ENCODE results near the gene MIDN.
A peak's percentile ranks its signal among the peaks of the same experiment; 100 is the strongest.

Gene MIDN

DNA sequence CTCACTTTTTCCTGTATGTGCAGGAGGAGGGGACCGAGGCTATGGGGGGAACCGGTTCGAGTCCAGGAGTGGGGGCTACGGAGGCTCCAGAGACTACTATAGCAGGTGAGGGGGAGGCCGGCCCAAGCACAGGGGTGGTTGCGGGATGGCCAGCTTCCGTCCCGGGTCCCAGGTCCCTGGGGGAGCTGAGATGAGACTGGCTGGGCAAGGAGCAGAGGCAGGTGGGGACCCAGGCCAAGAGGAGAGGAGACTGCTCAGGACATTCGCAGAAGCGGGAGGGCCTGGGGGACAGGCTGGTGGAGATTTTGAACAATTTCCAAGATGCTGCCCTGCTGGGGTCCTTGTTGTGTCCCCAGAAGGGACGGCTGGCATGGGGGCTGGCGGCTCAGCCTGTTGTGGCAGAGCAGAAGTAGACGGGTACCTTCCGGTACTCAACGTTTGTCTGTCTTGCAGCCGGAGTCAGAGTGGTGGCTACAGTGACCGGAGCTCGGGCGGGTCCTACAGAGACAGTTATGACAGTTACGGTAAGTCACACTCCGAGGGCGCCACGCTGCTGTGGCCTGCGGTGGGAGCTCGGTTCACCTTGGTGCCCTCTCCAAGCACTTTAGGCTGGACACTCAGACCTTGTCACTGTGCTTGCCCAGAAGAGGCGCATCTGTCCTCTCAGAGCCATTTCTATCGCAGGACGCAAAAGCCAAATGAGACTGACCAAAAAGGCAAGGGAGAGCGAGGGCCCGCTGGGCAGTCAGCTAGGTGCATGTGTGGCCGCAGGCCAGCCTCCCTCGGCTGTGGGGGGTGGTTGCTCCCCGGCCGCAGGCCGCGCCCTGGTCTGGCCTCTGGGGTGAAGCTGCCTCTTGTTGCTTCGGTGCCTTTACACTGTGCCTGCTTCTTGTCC is 23.4 kb downstream of the MIDN start:
- Histone ChIP-seq H3F3A (ENCODE audit: low read depth) (peaks cover 14% of the 10 kb centered on the region), H3K4me3 (ENCODE audit: low read length, poor library complexity, severe bottlenecking) (peak overlapping the region; percentile 94), H3K4me1 (ENCODE audit: insufficient read depth, low read length, poor library complexity, severe bottlenecking) (peaks cover 46% of the 10 kb centered on the region), H3K9ac (ENCODE audit: low read depth, low read length, poor library complexity, severe bottlenecking) (peak overlapping the region; percentile 97), H2AFZ (ENCODE audit: low read length) (no peak overlapping the region), H3K9me2 (replicated peaks; ENCODE audit: low read depth, low read length) (no peaks in the 10 kb centered on the region), H3K79me2 (ENCODE audit: insufficient read depth, low read length) (peaks cover 66% of the 10 kb centered on the region), H3K4me2 (ENCODE audit: low read depth, low read length, poor library complexity, severe bottlenecking) (peak overlapping the region; percentile 100), H3K9me3 (ENCODE audit: insufficient read depth, low read depth, low read length) (no peaks in the 10 kb centered on the region), H3K27me3 (ENCODE audit: insufficient read depth, low read length, poor library complexity, severe bottlenecking) (peaks cover 4% of the 10 kb centered on the region), H3K36me3 (ENCODE audit: insufficient read depth, low read length) (peaks cover 49% of the 10 kb centered on the region; the same call in 1 of the 2 replicates), H4K20me1 (ENCODE audit: insufficient read depth, low read length, poor library complexity, severe bottlenecking) (peaks cover 66% of the 10 kb centered on the region)
- TF ChIP-seq EZH2phosphoT487 (IDR thresholded peaks at IDR 0.05; ENCODE audit: borderline replicate concordance), result no peak

DNA sequence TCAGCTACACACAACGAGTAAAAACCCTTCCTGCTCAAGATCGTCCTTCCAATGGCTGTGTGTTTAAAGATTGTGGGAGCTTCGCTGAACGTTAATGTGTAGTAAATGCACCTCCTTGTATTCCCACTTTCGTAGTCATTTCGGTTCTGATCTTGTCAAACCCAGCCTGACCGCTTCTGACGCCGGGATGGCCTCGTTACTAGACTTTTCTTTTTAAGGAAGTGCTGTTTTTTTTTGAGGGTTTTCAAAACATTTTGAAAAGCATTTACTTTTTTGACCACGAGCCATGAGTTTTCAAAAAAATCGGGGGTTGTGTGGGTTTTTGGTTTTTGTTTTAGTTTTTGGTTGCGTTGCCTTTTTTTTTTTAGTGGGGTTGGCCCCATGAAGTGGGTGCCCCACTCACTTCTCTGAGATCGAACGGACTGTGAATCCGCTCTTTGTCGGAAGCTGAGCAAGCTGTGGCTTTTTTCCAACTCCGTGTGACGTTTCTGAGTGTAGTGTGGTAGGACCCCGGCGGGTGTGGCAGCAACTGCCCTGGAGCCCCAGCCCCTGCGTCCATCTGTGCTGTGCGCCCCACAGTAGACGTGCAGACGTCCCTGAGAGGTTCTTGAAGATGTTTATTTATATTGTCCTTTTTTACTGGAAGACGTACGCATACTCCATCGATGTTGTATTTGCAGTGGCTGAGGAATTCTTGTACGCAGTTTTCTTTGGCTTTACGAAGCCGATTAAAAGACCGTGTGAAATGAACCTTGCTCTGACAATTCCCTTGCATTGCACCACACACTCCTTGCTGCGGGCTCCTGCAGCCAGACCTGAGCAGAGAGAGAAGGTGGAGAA is 24.3 kb downstream of the MIDN start:
- H3K9ac ChIP-seq (ENCODE audit: low read depth, low read length, poor library complexity, severe bottlenecking), result peak overlapping the region; percentile 7
- H3F3A ChIP-seq (ENCODE audit: low read depth), result peaks cover 14% of the 10 kb centered on the region

GRCh38 chr19:1273263-1274041 is 25.1 kb downstream of the MIDN start:
- H3K4me2 ChIP-seq (ENCODE audit: low read depth, low read length, poor library complexity, severe bottlenecking), result no peak overlapping the region
- no peak overlapping the region for H2AFZ ChIP-seq (ENCODE audit: low read length)
- H3K9me3 ChIP-seq (ENCODE audit: insufficient read depth, low read depth, low read length), result no peaks in the 10 kb centered on the region
- peaks cover 14% of the 10 kb centered on the region for H3F3A ChIP-seq (ENCODE audit: low read depth)
- H4K20me1 ChIP-seq (ENCODE audit: insufficient read depth, low read length, poor library complexity, severe bottlenecking), result peaks cover 66% of the 10 kb centered on the region
- H3K9ac ChIP-seq (ENCODE audit: low read depth, low read length, poor library complexity, severe bottlenecking), result no peak overlapping the region
- H3K79me2 ChIP-seq (ENCODE audit: insufficient read depth, low read length), result peaks cover 72% of the 10 kb centered on the region
- H3K4me1 ChIP-seq (ENCODE audit: insufficient read depth, low read length, poor library complexity, severe bottlenecking), result peaks cover 44% of the 10 kb centered on the region
- H3K4me3 ChIP-seq (ENCODE audit: low read length, poor library complexity, severe bottlenecking), result no peak overlapping the region
- H3K27me3 ChIP-seq (ENCODE audit: insufficient read depth, low read length, poor library complexity, severe bottlenecking), result peaks cover 4% of the 10 kb centered on the region
- H3K36me3 ChIP-seq (ENCODE audit: insufficient read depth, low read length), result peaks cover 49% of the 10 kb centered on the region; the same call in 1 of the 2 replicates
- H3K9me2 ChIP-seq (replicated peaks; ENCODE audit: low read depth, low read length), result no peaks in the 10 kb centered on the region
- TF ChIP-seq EZH2phosphoT487 (IDR thresholded peaks at IDR 0.05; ENCODE audit: borderline replicate concordance), result no peak
- TF ChIP-seq, protein P1, sequence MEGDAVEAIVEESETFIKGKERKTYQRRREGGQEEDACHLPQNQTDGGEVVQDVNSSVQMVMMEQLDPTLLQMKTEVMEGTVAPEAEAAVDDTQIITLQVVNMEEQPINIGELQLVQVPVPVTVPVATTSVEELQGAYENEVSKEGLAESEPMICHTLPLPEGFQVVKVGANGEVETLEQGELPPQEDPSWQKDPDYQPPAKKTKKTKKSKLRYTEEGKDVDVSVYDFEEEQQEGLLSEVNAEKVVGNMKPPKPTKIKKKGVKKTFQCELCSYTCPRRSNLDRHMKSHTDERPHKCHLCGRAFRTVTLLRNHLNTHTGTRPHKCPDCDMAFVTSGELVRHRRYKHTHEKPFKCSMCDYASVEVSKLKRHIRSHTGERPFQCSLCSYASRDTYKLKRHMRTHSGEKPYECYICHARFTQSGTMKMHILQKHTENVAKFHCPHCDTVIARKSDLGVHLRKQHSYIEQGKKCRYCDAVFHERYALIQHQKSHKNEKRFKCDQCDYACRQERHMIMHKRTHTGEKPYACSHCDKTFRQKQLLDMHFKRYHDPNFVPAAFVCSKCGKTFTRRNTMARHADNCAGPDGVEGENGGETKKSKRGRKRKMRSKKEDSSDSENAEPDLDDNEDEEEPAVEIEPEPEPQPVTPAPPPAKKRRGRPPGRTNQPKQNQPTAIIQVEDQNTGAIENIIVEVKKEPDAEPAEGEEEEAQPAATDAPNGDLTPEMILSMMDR (conservative IDR thresholded peaks at IDR 0.05; ENCODE audit: low read length), result no peak

More for the DNA sequence above, 24.3 kb downstream of the MIDN start:
- Histone ChIP-seq H2AFZ (ENCODE audit: low read length) (no peak overlapping the region), H3K9me3 (ENCODE audit: insufficient read depth, low read depth, low read length) (no peaks in the 10 kb centered on the region), H3K36me3 (ENCODE audit: insufficient read depth, low read length) (peaks cover 49% of the 10 kb centered on the region; the same call in 1 of the 2 replicates), H3K9me2 (replicated peaks; ENCODE audit: low read depth, low read length) (no peaks in the 10 kb centered on the region), H3K79me2 (ENCODE audit: insufficient read depth, low read length) (peaks cover 72% of the 10 kb centered on the region), H3K27me3 (ENCODE audit: insufficient read depth, low read length, poor library complexity, severe bottlenecking) (peaks cover 4% of the 10 kb centered on the region), H4K20me1 (ENCODE audit: insufficient read depth, low read length, poor library complexity, severe bottlenecking) (peaks cover 66% of the 10 kb centered on the region), H3K4me2 (ENCODE audit: low read depth, low read length, poor library complexity, severe bottlenecking) (peak overlapping the region; percentile 100), H3K4me1 (ENCODE audit: insufficient read depth, low read length, poor library complexity, severe bottlenecking) (peaks cover 46% of the 10 kb centered on the region), H3K4me3 (ENCODE audit: low read length, poor library complexity, severe bottlenecking) (no peak overlapping the region)
- TF ChIP-seq, protein P1 (conservative IDR thresholded peaks at IDR 0.05; ENCODE audit: low read length), result no peak
- no peak for TF ChIP-seq EZH2phosphoT487 (IDR thresholded peaks at IDR 0.05; ENCODE audit: borderline replicate concordance)

Measured in Loucy (cell line).